ENCODE measurements around the gene VWA1. TPM values are rescaled to one million over a fixed set of nuclear protein-coding genes. Genes with fewer than 3 reads are reported as not detected.
"Not testable (repeated sequence)": the region's sequence is repeated elsewhere in the genome, so short reads cannot be mapped to it uniquely, and the experiment has no call there.

The VWA1 gene
- total and polyA plus RNA-seq, 4 donors: 18.3 to 81.3 (median 32.2) TPM

GRCh38 chr1:1463312-1463711 is 27.8 kb downstream of the VWA1 start (continued):
- TF ChIP-seq JUND (IDR thresholded peaks at IDR 0.05) (no peak), HNF4G (IDR thresholded peaks at IDR 0.05) (no peak), GABPA (IDR thresholded peaks at IDR 0.05 in 1 of 2, conservative IDR thresholded peaks at IDR 0.05 in 1 of 2) (no peak), SP1 (IDR thresholded peaks at IDR 0.05) (no peak), YY1 (IDR thresholded peaks at IDR 0.05) (no peak), ZBTB33 (IDR thresholded peaks at IDR 0.05) (no peak), ATF3 (IDR thresholded peaks at IDR 0.05) (no peak)

DNA sequence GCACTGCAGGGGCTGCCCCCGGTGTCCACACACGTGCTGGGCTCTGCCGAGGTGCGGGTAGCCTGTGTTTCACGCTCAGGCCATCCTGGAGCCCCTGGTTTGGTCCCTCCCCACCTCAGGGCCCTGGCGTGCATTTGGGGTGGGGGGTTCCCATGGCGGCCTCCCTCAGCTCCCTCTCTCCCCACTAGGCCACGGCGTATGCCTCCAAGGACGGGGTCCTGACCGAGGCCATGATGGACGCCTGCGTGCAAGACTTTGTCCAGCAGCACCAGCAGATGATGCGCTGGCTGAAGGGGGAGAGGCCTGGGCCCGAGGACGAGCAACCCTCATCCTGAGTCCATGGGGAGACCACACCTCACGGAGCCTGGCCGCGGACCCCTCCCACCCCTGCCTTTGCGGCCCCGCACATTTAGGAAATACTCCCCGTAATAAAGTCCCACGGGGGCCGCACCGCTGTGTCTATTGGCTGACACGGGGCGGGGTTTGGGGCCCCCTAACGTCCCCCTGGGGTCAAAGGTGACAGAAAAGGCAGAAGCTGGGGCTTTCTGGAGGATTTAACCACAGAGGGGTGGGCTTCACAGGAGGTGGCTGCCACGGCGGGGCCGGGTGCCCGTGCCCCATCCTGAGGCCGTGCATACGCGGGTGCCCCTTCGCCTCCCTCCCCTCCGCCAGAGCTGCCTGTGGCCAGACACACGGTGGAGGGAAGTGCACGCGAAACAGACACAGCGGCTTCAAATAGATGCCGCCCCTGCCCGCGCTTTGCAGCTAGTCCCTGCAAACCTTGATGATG is 32.9 kb downstream of the VWA1 start:
- not testable (repeated sequence) for H3K4me3 ChIP-seq (ENCODE audit: low read depth in 1 of 3, low read length in 3 of 3); H3K36me3 ChIP-seq (ENCODE audit: control insufficient read depth in 4 of 4, insufficient read depth in 3 of 4, low read depth in 1 of 4, low read length in 3 of 4); H3K9ac ChIP-seq (ENCODE audit: low read depth in 1 of 2, low read length in 2 of 2); H3K9me3 ChIP-seq (ENCODE audit: control insufficient read depth in 4 of 4, low read length in 3 of 4); H3K27me3 ChIP-seq (ENCODE audit: control insufficient read depth in 4 of 4, insufficient read depth in 4 of 4, low read length in 3 of 4); DNase-seq (ENCODE audit: low spot score); H3K27ac ChIP-seq (ENCODE audit: low read depth in 1 of 2, low read length in 2 of 2)
- H3K4me1 ChIP-seq (ENCODE audit: control insufficient read depth in 4 of 4, insufficient read depth in 4 of 4, low read length in 3 of 4): peaks cover 6 to 15% (median 11%) of the 10 kb centered on the region in 4 donors
- WGBS: 85% methylated on average over 38 of the region's 44 CpGs

GRCh38 chr1:1470626-1471388 is 35.3 kb downstream of the VWA1 start:
- Histone ChIP-seq H3K36me3 (ENCODE audit: control insufficient read depth in 4 of 4, insufficient read depth in 3 of 4, low read depth in 1 of 4, low read length in 3 of 4) (no peaks in the 10 kb centered on the region), H3K27me3 (ENCODE audit: control insufficient read depth in 4 of 4, insufficient read depth in 4 of 4, low read length in 3 of 4) (no peaks in the 10 kb centered on the region), H3K9ac (ENCODE audit: low read depth in 1 of 2, low read length in 2 of 2) (peak overlapping the region; percentile 4 to 60), H3K27ac (ENCODE audit: low read depth in 1 of 2, low read length in 2 of 2) (peak overlapping the region; percentile 35 to 80), H3K4me1 (ENCODE audit: control insufficient read depth in 4 of 4, insufficient read depth in 4 of 4, low read length in 3 of 4) (peaks cover 8 to 21% (median 14%) of the 10 kb centered on the region in 4 donors), H3K4me3 (ENCODE audit: low read depth in 1 of 3, low read length in 3 of 3) (peak overlapping the region; percentile 53 to 87 (median 82)), H3K9me3 (ENCODE audit: control insufficient read depth in 4 of 4, low read length in 3 of 4) (no peaks in the 10 kb centered on the region)
- WGBS: 22% methylated on average over 16 of the region's 16 CpGs
- TF ChIP-seq HNF4G (IDR thresholded peaks at IDR 0.05) (no peak), NR2F2 (IDR thresholded peaks at IDR 0.05) (no peak), TAF1 (conservative IDR thresholded peaks at IDR 0.05) (no peak), CTCF (IDR thresholded peaks at IDR 0.05; ENCODE audit: low read depth, low read length, missing input control) (no peak), FOXA2 (IDR thresholded peaks at IDR 0.05) (no peak), EGR1 (IDR thresholded peaks at IDR 0.05; ENCODE audit: low read depth in 2 of 2) (no peak), FOXA1 (IDR thresholded peaks at IDR 0.05) (no peak), ATF3 (IDR thresholded peaks at IDR 0.05) (no peak), HNF4A (conservative IDR thresholded peaks at IDR 0.05) (no peak), SP1 (IDR thresholded peaks at IDR 0.05) (no peak)
- TF ChIP-seq, protein P1, sequence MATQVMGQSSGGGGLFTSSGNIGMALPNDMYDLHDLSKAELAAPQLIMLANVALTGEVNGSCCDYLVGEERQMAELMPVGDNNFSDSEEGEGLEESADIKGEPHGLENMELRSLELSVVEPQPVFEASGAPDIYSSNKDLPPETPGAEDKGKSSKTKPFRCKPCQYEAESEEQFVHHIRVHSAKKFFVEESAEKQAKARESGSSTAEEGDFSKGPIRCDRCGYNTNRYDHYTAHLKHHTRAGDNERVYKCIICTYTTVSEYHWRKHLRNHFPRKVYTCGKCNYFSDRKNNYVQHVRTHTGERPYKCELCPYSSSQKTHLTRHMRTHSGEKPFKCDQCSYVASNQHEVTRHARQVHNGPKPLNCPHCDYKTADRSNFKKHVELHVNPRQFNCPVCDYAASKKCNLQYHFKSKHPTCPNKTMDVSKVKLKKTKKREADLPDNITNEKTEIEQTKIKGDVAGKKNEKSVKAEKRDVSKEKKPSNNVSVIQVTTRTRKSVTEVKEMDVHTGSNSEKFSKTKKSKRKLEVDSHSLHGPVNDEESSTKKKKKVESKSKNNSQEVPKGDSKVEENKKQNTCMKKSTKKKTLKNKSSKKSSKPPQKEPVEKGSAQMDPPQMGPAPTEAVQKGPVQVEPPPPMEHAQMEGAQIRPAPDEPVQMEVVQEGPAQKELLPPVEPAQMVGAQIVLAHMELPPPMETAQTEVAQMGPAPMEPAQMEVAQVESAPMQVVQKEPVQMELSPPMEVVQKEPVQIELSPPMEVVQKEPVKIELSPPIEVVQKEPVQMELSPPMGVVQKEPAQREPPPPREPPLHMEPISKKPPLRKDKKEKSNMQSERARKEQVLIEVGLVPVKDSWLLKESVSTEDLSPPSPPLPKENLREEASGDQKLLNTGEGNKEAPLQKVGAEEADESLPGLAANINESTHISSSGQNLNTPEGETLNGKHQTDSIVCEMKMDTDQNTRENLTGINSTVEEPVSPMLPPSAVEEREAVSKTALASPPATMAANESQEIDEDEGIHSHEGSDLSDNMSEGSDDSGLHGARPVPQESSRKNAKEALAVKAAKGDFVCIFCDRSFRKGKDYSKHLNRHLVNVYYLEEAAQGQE (IDR thresholded peaks at IDR 0.05): no peak
- DNase-seq (ENCODE audit: low spot score): peak; percentile 41

Measured in liver (tissue), 9 donors.